Measurements from ENCODE around the gene MARCHF3. TPM values are rescaled to one million over a fixed set of nuclear protein-coding genes. Genes with fewer than 3 reads are reported as not detected.

The MARCHF3 gene
- total RNA-seq, 2 experiments from 2014 or later = 5.4 to 7.0 TPM

GRCh38 chr5:126925482-126925881 is 104.9 kb downstream of the MARCHF3 start:
- Histone ChIP-seq H3K4me3 (ENCODE audit: low read depth, low read length, poor library complexity, severe bottlenecking) (no peak overlapping the region), H3K79me2 (ENCODE audit: insufficient read depth, low read depth, low read length) (no peaks in the 10 kb centered on the region), H3K9me2 (ENCODE audit: insufficient read depth, low read length) (no peaks in the 10 kb centered on the region; the same call in 1 of the 2 replicates), H3K9me3 (ENCODE audit: low read length) (no peaks in the 10 kb centered on the region), H3K36me3 (ENCODE audit: insufficient read depth, low read length) (no peaks in the 10 kb centered on the region), H3K4me1 (ENCODE audit: insufficient read depth, low read length, poor library complexity, severe bottlenecking) (no peaks in the 10 kb centered on the region), H2AFZ (ENCODE audit: low read length) (no peak overlapping the region), H4K20me1 (ENCODE audit: insufficient read depth, low read length) (no peaks in the 10 kb centered on the region), H3K27ac (ENCODE audit: low read depth, low read length, poor library complexity, severe bottlenecking) (no peak overlapping the region), H3K4me2 (ENCODE audit: low read length) (no peak overlapping the region)
- ChIA-PET CTCF (ENCODE audit: unreplicated experiment) (no interaction called here), POLR2A (no interaction called here)
- TF ChIP-seq EZH2phosphoT487 (IDR thresholded peaks at IDR 0.05; ENCODE audit: borderline replicate concordance, low read depth, low read length) = no peak
- no peak for TF ChIP-seq CTCF (conservative IDR thresholded peaks at IDR 0.05; ENCODE audit: low read length)
- BruUV-seq (replicated peaks) = no TSS peak
- DNase-seq (ENCODE audit: low spot score) = no peak
- intact Hi-C loops (cut with micrococcal nuclease; ENCODE audit: unreplicated experiment) = no loop called here

- no peaks in the 10 kb centered on the region for H3K79me2 ChIP-seq (ENCODE audit: insufficient read depth, low read depth, low read length)
- H3K4me2 ChIP-seq (ENCODE audit: low read length) = no peak overlapping the region
- no peaks in the 10 kb centered on the region for H3K36me3 ChIP-seq (ENCODE audit: insufficient read depth, low read length)
- no peaks in the 10 kb centered on the region; the same call in 1 of the 2 replicates for H3K9me2 ChIP-seq (ENCODE audit: insufficient read depth, low read length)
- H2AFZ ChIP-seq (ENCODE audit: low read length) = no peak overlapping the region
- no peak for TF ChIP-seq EZH2phosphoT487 (IDR thresholded peaks at IDR 0.05; ENCODE audit: borderline replicate concordance, low read depth, low read length)
- TF ChIP-seq CTCF (conservative IDR thresholded peaks at IDR 0.05; ENCODE audit: low read length) = no peak
- CTCF ChIA-PET (ENCODE audit: unreplicated experiment) = no interaction called here
- no peaks in the 10 kb centered on the region for H3K4me1 ChIP-seq (ENCODE audit: insufficient read depth, low read length, poor library complexity, severe bottlenecking)
- POLR2A ChIA-PET = no interaction called here
- intact Hi-C loops (cut with micrococcal nuclease; ENCODE audit: unreplicated experiment) = no loop called here
- H4K20me1 ChIP-seq (ENCODE audit: insufficient read depth, low read length) = no peaks in the 10 kb centered on the region
- no peaks in the 10 kb centered on the region for H3K9me3 ChIP-seq (ENCODE audit: low read length)
- no peak overlapping the region for H3K27ac ChIP-seq (ENCODE audit: low read depth, low read length, poor library complexity, severe bottlenecking)
- no peak for DNase-seq (ENCODE audit: low spot score)
- H3K4me3 ChIP-seq (ENCODE audit: low read depth, low read length, poor library complexity, severe bottlenecking) = no peak overlapping the region
- no TSS peak for BruUV-seq (replicated peaks)
These were observed 105.9 kb downstream of the MARCHF3 start for GRCh38 chr5:126924331-126925033.

- no peaks in the 10 kb centered on the region for H3K79me2 ChIP-seq (ENCODE audit: insufficient read depth, low read depth, low read length)
- no peak overlapping the region for H3K4me3 ChIP-seq (ENCODE audit: low read depth, low read length, poor library complexity, severe bottlenecking)
- intact Hi-C loops (cut with micrococcal nuclease; ENCODE audit: unreplicated experiment) = no loop called here
- no peak overlapping the region for H3K4me2 ChIP-seq (ENCODE audit: low read length)
- no peaks in the 10 kb centered on the region for H3K36me3 ChIP-seq (ENCODE audit: insufficient read depth, low read length)
- BruUV-seq (replicated peaks) = no TSS peak
- DNase-seq (ENCODE audit: low spot score) = no peak
- CTCF ChIA-PET (ENCODE audit: unreplicated experiment) = no interaction called here
- no peaks in the 10 kb centered on the region for H3K9me3 ChIP-seq (ENCODE audit: low read length)
- no peaks in the 10 kb centered on the region for H3K9me2 ChIP-seq (ENCODE audit: insufficient read depth, low read length)
- no peaks in the 10 kb centered on the region for H4K20me1 ChIP-seq (ENCODE audit: insufficient read depth, low read length)
- H3K4me1 ChIP-seq (ENCODE audit: insufficient read depth, low read length, poor library complexity, severe bottlenecking) = no peaks in the 10 kb centered on the region
- no peak overlapping the region for H2AFZ ChIP-seq (ENCODE audit: low read length)
- TF ChIP-seq EZH2phosphoT487 (IDR thresholded peaks at IDR 0.05; ENCODE audit: borderline replicate concordance, low read depth, low read length) (no peak), CTCF (conservative IDR thresholded peaks at IDR 0.05; ENCODE audit: low read length) (no peak)
- no peak overlapping the region for H3K27ac ChIP-seq (ENCODE audit: low read depth, low read length, poor library complexity, severe bottlenecking)
- POLR2A ChIA-PET = no interaction called here
These were observed 108.9 kb downstream of the MARCHF3 start for GRCh38 chr5:126921241-126922091.
